ENCODE measurements around the gene SYCP2. TPM values are rescaled to one million over a fixed set of nuclear protein-coding genes. Genes with fewer than 3 reads are reported as not detected.

Gene SYCP2
- total RNA-seq, 1 donor from 2014 or later, result 2.3 TPM

DNA sequence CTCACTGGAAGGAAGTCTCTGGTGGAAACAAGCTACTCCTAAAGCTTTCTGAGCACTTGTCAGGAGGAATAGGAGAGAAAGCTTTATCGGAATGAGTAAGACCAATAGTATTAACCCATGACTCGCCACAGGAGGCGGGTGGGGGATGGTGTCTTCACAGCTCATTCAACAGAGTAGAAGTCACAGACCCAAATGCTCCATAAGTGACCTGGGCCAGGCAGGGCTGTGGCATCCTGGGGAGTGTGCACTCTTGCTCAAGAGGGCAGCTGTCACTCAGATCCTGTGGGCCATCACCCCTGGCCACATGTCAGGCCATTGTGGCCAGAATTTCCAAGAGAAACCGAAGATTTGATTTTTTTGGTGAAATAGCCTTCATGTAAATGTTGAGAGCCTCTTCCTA lies 116.0 kb downstream of the SYCP2 start:
- H3K27ac Mint-ChIP-seq (ENCODE audit: unreplicated experiment), result no peak overlapping the region
- no peak for DNase-seq (ENCODE audit: low read depth, low spot score)

GRCh38 chr20:59816146-59816738 lies 117.2 kb downstream of the SYCP2 start:
- Mint-ChIP-seq H3K9me3 (peaks cover 3% of the 10 kb centered on the region), H3K4me3 (no peak overlapping the region), H3K27ac (ENCODE audit: unreplicated experiment) (no peak overlapping the region), H3K4me1 (peaks cover 23% of the 10 kb centered on the region), H3K36me3 (ENCODE audit: low read depth) (no peaks in the 10 kb centered on the region), H3K27me3 (ENCODE audit: low read depth) (no peaks in the 10 kb centered on the region)
- TF ChIP-seq CTCF (conservative IDR thresholded peaks at IDR 0.05), result no peak
- DNase-seq (ENCODE audit: low read depth, low spot score), result no peak

More for the DNA sequence above, 116.0 kb downstream of the SYCP2 start:
- H3K27me3 Mint-ChIP-seq (ENCODE audit: low read depth), result no peaks in the 10 kb centered on the region
- H3K9me3 Mint-ChIP-seq, result peaks cover 3% of the 10 kb centered on the region
- no peaks in the 10 kb centered on the region for H3K36me3 Mint-ChIP-seq (ENCODE audit: low read depth)
- no peak overlapping the region for H3K4me3 Mint-ChIP-seq
- TF ChIP-seq CTCF (conservative IDR thresholded peaks at IDR 0.05), result no peak
- peaks cover 21% of the 10 kb centered on the region for H3K4me1 Mint-ChIP-seq

DNA sequence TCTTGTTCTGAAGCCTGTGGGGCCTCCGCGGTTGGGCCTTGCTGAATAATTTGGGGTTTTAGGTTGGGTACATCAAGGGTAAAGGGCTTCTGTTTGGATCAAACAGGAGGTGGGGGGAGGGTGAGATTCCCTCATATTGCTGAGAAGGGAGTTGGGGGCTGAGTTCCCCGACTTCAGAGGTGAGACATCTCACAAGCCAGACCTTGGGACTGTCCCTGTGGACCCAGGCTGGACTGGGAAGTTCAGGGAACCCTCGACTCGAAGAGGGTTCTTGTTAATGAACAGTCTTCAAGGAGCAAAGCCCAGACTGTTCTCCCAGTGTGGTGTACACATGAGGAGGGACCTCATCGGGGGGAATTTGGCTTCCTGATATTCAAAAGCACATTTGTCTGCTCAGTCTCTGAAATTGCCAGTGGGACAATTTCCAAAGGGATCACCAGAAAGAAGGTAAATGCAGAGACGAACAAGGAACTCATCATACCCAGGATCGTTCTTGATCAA lies 118.5 kb downstream of the SYCP2 start:
- Mint-ChIP-seq H3K9me3 (peaks cover 3% of the 10 kb centered on the region), H3K27me3 (ENCODE audit: low read depth) (no peaks in the 10 kb centered on the region), H3K27ac (ENCODE audit: unreplicated experiment) (peak overlapping the region; percentile 89), H3K4me3 (no peak overlapping the region), H3K36me3 (ENCODE audit: low read depth) (no peaks in the 10 kb centered on the region), H3K4me1 (peaks cover 27% of the 10 kb centered on the region)
- TF ChIP-seq CTCF (conservative IDR thresholded peaks at IDR 0.05), result no peak
- no peak for DNase-seq (ENCODE audit: low read depth, low spot score)

- TF ChIP-seq CTCF (conservative IDR thresholded peaks at IDR 0.05), result no peak
- Mint-ChIP-seq H3K27ac (ENCODE audit: unreplicated experiment) (peak overlapping the region; percentile 89), H3K4me3 (no peak overlapping the region), H3K36me3 (ENCODE audit: low read depth) (no peaks in the 10 kb centered on the region), H3K27me3 (ENCODE audit: low read depth) (no peaks in the 10 kb centered on the region), H3K9me3 (peaks cover 3% of the 10 kb centered on the region), H3K4me1 (peaks cover 29% of the 10 kb centered on the region)
- no peak for DNase-seq (ENCODE audit: low read depth, low spot score)
Observed at GRCh38 chr20:59813948-59814839, 119.2 kb downstream of the SYCP2 start.

Other genes starting within 250 kb of the SYCP2 start
- 7.0 and 7.9 TPM in 2 replicates for gene PPP1R3D, start 6.7 kb upstream of the SYCP2 start, total RNA-seq
- 47.9 and 49.9 TPM in 2 replicates for gene FAM217B, start 6.8 kb upstream of the SYCP2 start, total RNA-seq
- gene CDH26, start 24.8 kb upstream of the SYCP2 start, total RNA-seq, result 0.86 and 0.89 TPM in 2 replicates